Hematopoietic multipotent progenitor cell (in vitro differentiated cells): ENCODE measurements around the gene FAH. TPM values are rescaled to one million over a fixed set of nuclear protein-coding genes. Genes with fewer than 3 reads are reported as not detected.
"Not testable (repeated sequence)": the region's sequence is repeated elsewhere in the genome, so short reads cannot be mapped to it uniquely, and the experiment has no call there.

Experiments used
- DNase-seq, 3 donors: peaks; one replicate each; pipeline ENCODE4 v3.0.0-alpha.2; 2011 to 2015; ENCODE audit warnings: low read depth in 2 of 3, low spot score in 2 of 3
- total RNA-seq: library from RNA; depleted of rRNA; stranded (reverse); fragments of >200 nt; gene quantifications from one replicate; pipeline ENCODE4 v1.2.3, GENCODE V29; 2012

Gene FAH
- total RNA-seq = 32.9 TPM

GRCh38 chr15:80152896-80153876 is at the start of gene FAH:
FAH (plus strand) TSS chr15:80152999; CDS start chr15:80153055, 56 bp downstream.
- DNase-seq = peak in 2 of 3 donors; percentile 19 to 71

GRCh38 chr15:80105193-80105592 is 47.6 kb upstream of the FAH start:
- DNase-seq = no peak

GRCh38 chr15:80105595-80105994 is 47.2 kb upstream of the FAH start:
- no peak for DNase-seq

GRCh38 chr15:80106051-80106450 is 46.7 kb upstream of the FAH start:
- no peak for DNase-seq

- no peak for DNase-seq
Measured at GRCh38 chr15:80107204-80107603, 45.6 kb upstream of the FAH start.

GRCh38 chr15:80107774-80108173 is 45.0 kb upstream of the FAH start:
- DNase-seq = no peak

GRCh38 chr15:80109388-80109787 is 43.4 kb upstream of the FAH start:
- DNase-seq = peak in 1 of 3 donors; percentile 13

- no peak for DNase-seq
Measured at GRCh38 chr15:80110920-80111319, 41.9 kb upstream of the FAH start.

GRCh38 chr15:80114114-80114513 is 38.7 kb upstream of the FAH start:
- no peak for DNase-seq

GRCh38 chr15:80115021-80115420 is 37.8 kb upstream of the FAH start:
- DNase-seq = peak in 1 of 3 donors; percentile 11

- DNase-seq = no peak
Measured at GRCh38 chr15:80118956-80119355, 33.8 kb upstream of the FAH start.

- DNase-seq = no peak
Measured at GRCh38 chr15:80120636-80121035, 32.2 kb upstream of the FAH start.

- DNase-seq = no peak
Measured at GRCh38 chr15:80121546-80121945, 31.3 kb upstream of the FAH start.

- DNase-seq = no peak
Measured at GRCh38 chr15:80123034-80123433, 29.8 kb upstream of the FAH start.

- DNase-seq = not testable (repeated sequence)
Measured at GRCh38 chr15:80127253-80127652, 25.5 kb upstream of the FAH start.

GRCh38 chr15:80127911-80128310 is 24.9 kb upstream of the FAH start:
- DNase-seq = no peak

- DNase-seq = no peak
Measured at GRCh38 chr15:80132382-80132781, 20.4 kb upstream of the FAH start.

- DNase-seq = no peak
Measured at GRCh38 chr15:80136854-80137253, 15.9 kb upstream of the FAH start.

- DNase-seq = peak in 1 of 3 donors; percentile 15
Measured at GRCh38 chr15:80138961-80139360, 13.8 kb upstream of the FAH start.

- no peak for DNase-seq
Measured at GRCh38 chr15:80140909-80141308, 11.9 kb upstream of the FAH start.

- DNase-seq = no peak
Measured at GRCh38 chr15:80141916-80142598, 10.7 kb upstream of the FAH start.

GRCh38 chr15:80142646-80143045 is 10.2 kb upstream of the FAH start:
- no peak for DNase-seq
